HG02623 (cell line): ENCODE data around the gene SBNO2.

ENCODE experiments used
- ATAC-seq: cut with Tn5 transposase; IDR thresholded peaks from one replicate; pipeline ENCODE4 v1.9.1; 2021; ENCODE audit warnings: moderate library complexity; ENCODE audit not compliant: unreplicated experiment

The SBNO2 gene

DNA sequence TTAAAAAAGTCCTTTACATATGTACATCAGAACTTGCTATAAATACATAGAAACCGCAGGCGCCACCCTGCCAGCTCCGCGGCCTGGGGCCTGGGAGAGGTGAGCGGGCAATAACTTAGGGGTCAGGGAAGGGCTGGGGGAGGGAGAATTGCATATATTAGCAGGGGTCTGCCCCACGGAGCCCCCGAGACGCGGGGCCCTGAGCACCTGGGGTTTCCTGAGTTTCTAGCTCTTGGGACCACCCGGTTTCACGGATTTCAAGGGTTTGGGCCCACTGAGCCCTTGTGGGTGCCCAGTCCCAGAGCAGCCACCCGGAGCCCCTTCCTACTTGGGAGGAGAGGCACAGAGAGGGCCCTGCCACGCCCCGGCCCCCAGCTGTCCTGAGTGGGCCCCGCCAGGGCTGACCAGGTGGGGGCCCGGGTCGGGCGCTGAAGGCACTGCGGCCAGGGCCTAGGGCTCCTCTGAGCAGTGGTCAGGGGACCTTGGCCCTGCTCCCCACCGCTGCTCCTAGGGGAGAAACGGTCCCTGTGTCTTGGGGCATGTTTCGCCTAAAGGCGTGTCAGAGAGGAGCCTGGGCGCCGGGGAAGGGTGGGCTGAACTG lies 66.3 kb downstream of the SBNO2 start:
- ATAC-seq: no peak

DNA sequence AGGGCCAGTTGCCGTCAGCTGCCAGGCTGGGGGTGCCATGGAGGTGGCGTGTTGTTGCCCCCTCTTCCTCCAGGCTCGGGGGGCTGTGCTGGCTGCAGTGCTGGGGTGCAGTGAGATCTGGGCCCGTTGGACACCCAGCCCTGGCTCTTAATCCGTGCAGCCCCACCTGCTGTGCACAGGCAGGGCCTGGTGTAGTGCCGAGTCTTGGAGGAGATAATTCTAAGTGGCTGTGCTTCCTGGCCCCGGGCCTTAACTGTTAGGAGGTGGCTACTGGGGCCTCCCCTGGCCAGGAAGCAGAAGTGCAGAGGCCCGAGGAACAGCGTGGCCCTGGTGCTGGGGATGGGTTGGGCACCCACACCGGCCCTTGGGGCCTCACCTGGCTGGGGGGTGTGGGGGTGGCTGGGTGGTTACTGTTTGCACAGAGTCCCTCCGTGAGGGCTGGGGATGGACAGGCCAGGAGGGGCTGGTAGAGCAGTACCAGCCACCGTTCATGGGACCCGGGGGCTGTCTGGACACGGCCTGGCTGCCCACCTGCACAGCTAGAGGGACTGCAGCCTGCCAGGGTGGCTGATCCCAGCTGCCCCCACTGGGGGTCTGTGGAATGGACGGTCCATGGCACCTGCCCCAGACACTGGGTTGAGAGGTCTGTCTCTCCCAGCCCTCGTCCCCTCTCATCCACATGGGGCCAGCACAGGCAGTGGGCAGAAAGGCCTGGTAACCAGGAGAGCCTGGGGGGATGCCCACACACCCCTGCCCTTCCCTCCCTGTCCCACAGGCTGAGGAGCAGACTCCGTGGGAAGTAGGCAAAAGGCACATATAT lies 67.0 kb downstream of the SBNO2 start:
- no peak for ATAC-seq

DNA sequence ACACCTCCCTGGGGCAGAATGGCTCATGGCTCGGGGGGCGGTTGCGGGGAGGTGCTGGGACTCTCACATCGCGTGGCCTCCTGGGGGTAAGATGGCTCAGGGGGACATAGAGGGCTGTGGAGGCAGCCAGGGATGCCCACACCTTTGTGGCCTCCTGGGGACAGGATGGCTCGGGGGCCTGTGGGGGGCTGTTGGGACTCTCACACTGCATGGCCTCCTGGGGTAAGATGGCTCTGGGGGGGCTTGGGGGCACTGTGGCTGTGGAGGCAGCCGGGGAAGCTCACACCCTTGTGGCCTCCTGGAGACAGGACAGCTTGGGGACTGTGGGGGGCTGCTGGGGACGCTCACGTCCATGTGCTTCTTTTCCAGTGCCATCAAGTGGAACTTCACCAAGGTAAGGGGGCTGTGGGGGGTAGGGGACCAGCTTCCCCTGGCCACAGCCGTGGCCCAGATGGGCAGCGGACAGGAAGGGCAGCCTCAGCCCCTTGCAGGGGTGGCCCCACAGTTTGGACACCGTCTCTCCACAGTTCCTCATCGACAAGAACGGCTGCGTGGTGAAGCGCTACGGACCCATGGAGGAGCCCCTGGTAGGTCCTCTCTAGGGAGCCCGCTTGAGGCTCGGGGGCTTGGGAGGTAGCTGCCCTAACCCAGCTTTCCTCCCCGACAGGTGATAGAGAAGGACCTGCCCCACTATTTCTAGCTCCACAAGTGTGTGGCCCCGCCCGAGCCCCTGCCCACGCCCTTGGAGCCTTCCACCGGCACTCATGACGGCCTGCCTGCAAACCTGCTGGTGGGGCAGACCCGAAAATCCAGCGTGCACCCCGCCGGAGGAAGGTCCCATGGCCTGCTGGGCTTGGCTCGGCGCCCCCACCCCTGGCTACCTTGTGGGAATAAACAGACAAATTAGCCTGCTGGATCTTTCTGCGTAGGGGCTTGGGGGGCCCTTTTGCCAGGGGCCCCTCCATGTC lies 67.9 kb downstream of the SBNO2 start:
- ATAC-seq: no peak

DNA sequence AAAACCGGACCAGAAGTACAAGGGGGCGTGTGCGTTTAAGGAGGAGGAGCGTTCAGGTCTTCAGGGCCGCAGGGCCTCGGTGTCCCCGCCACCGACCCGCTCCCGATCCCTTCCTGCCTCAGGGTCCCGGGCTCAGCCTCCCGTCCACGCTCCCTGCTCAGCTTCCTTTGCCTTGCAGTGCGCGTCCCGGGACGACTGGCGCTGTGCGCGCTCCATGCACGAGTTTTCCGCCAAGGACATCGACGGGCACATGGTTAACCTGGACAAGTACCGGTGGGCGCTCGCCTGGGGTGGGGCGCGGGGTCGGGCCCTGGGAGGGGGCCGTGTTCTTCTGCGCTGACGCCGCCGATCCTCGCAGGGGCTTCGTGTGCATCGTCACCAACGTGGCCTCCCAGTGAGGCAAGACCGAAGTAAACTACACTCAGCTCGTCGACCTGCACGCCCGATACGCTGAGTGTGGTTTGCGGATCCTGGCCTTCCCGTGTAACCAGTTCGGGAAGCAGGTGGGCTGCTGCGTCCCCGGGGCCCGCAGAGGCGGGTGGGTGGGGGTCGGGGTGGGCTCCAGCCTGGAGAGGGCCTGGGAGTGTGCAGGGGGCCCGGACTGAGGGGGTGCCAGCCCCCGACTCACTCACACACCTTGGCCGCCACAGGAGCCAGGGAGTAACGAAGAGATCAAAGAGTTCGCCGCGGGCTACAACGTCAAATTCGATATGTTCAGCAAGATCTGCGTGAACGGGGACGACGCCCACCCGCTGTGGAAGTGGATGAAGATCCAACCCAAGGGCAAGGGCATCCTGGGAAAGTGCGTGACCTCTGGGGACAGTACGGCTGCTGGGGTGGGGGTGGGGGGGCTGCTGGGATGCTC lies 68.8 kb downstream of the SBNO2 start:
- no peak for ATAC-seq

DNA sequence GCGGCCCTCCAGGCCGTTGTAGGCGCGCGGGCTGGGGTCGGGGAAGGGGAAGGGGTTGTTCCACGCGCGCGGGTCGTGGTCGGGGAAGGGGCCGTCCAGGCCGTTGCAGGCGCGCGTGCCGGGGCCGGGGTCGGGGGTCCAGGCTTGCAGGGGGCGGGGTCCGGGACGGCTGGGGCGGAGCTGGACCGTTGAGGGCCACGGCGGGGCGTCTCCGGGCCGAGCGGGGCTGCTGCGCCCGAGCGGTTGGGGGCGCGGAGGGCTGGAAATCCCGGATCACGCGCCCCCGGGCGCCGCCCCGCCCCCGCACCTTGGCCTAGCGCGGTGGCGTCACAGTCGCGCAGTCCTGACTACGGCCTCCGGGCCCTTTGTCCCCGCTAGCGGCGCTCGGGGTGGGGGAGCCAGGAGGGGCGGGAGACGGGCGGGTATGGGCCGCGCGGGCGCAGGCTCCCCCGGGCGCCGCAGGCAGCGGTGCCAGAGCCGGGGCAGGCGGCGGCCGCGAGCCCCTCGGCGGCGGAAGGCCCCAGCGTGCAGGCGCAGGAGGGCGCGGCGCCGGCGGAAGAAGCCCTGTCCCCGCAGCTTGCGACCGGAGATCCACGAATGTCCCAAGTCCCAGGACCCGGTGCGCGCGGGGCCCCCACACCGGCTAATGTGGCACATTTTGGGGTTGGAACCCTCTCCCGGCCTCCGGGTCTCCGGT lies 69.6 kb downstream of the SBNO2 start:
- peak; percentile 34 for ATAC-seq

DNA sequence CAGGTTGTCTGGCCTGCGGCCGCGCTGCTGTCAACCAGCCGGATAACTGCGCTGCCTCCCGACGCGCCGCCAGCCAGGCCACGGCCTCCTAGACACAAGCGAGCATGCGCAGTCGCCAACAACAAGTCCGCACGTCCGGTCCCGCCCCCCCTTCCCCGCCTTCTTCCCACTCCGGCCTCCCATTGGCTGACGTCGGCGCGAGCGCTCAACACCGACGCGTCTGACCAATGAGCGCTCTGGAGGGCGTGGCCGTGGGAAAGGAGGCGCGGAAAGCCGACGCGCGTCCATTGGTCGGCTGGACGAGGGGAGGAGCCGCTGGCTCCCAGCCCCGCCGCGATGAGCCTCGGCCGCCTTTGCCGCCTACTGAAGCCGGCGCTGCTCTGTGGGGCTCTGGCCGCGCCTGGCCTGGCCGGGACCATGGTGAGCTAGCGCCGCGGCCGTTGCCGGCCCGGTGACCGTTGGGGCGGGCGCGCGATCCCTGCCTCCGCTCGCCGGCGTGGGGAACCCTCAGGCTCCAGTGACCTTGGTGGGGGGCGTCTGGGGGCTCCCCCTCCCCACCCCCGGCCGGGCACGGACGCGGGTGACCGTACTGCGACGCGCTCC lies 70.3 kb downstream of the SBNO2 start, which contains the start of gene GPX4:
Gene GPX4, plus strand, starts transcription at position 287 of the 603 bp plus-strand sequence. Its CDS starts 50 bp downstream, at position 337.
- ATAC-seq: peak; percentile 73

DNA sequence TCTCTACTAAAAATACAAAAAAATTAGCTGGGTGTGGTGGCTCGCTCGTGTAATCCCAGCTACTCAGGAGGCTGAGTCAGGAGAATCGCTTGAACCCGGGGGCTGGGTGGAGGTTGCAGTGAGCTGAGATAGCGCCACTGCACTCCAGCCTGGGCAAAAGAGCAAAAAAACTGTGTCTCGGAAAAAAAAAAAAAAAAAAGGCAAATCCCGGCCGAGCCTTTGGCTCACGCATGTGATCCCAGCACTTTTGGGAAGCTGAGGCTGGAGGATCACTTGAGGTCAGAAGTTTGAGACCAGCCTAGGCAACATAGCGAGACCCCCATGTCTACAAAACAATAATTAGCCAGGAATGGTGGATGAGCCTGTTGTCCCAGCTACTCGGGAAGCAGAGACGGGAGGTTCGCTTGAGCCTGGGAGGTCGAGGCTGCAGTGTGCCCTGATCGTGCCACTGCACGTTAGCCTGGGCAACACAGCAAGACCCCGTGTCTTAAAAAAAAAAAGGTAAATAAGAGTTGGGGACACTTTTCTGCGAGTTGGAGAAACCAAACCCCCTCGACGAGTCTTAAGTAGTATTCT lies 70.8 kb downstream of the SBNO2 start:
- ATAC-seq: no peak

DNA sequence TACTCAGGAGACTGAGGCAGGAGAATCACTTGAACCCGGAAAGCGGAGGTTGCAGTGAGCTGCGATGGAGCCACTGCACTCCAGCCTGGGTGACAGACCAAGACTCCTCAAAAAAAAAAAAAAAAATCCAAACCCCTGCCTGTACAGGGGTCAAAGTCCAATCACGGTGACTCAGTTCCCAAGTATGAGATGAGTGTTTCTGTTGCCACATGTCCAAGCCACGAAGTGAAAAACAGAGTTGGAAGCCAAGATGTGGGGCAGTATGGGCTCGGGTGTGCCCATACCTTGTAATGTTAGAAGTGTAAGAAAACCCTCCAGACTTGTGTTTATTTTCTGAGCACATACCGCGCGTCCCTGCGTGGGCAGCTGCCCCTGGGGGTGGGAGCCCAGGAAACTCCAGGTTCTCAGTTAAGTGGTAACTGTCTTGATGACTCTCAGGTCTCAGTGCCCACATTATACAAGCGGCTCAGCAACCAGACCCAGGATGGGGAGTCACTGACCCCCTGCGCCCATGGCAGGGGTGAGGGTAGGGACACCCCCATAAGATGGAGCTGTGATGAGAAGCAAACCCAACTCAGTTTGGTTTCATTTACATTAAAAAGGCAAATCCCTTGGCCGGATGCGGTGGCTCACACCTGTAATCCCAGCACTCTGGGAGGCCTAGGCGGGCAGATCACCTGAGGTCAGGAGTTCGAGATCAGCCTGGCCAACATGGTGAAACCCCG lies 71.5 kb downstream of the SBNO2 start:
- no peak for ATAC-seq

DNA sequence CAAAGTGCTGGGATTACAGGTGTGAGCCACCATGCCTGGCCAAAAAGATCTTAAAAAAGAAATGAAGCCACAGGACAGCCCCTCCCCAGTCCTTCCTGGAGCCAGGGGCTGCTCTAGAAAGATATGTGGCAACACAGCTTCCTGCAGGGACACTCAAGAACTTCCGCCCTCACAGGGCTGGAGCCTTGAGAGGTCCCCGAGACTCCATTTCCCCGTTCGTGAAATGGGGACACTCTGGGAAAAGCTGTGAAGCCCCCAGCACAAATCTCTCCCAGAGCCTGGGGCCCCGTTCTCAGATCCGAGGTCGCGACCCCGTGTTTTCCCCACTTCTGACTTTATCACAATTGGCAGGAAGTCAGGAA lies 72.8 kb downstream of the SBNO2 start:
- no peak for ATAC-seq

DNA sequence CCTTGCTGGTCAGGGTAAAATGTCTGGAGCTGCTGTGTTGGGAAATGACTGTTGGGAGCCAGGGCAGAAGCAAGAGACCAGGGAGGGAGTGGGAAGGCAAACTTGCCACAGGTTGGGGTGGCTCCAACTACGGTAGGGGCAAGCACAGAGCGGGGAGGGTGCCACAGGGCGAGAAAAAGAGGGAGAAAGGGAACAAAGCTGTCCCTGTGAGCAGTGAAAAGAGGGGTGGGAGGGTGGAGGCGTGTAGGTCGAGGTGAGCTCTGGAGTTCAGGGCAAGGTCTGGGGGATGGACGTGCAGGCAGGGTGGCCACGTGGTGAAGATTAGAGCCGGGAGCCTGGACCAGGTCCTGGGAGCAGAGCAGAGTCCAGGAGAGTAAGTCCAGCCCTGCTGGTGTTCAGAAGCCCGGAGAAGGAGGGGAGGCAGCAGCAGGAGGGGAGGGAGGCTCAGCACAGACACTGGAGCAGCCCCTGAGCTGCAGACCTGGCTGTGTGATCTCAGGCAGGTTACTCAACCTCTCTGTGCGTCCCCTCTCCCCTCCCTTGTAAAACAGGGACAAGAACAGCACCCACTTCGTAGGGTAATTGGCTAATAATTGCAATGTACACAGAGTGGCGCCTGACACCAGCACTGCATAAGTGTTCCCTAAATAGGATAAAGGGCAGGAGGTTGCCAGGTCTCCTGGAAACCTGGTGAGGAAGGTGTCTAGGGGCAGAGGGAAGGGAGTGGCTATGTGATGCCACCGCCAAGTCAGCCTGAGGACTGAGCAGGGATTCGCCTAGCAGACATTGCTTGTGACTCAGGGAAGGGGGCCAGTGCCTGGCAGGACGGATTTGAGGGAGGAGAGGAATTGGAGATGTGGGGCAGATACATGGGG lies 75.7 kb downstream of the SBNO2 start:
- no peak for ATAC-seq

DNA sequence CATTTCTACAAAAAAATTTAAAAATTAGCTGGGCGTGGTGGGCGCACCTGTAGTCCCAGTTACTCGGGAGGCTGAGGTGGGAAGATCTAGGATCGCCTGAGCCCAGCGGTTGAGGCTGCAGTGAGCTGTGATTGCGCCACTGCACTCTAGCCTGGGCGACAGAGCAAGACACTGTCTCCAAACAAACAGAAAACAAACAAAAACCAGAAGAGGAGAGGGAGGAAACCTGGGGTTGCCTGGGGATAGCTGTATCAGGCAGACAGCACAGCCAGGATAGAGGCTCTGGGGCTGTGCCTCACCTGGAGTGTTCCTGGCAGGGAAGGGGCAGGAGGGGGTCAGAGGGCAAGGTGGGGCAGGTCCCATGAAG lies 76.3 kb downstream of the SBNO2 start:
- ATAC-seq: no peak

DNA sequence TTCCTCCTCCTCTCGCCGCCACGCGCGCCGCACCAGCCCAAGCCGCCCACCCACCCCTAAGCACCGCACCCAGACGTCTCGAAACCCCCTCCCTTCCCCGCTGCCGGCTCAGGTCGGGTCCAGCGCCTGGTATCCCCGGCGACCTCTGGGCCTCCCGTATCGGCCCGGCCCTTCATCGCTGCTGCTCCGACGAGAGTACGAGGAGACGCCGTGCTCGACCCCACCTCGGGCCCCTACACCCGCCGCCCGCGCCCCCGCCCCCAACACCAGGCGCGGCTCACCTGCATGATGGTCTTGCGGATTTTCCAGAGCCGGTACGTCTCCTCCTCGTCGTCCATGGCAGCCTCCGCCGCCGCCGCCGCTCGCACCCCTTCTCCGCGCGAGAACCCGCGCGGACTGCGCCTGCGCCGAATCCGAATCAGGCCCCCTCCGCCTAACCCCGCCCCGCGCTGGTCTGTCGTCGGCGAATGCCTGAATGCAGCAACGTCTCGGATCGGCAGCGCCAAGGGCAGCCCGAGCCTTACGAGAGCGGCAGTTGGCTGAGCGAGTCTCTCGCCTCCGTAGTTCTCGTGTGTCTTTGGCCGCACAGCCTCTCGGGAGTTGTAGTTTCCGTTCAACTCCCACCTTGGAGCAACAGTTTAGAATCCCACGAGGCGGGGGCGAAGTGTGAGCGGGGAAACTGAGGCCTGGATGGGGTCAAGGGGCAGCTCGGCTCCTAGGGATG lies 78.9 kb downstream of the SBNO2 start, which contains the start of gene POLR2E:
Gene POLR2E, minus strand, starts transcription at position 398 of the 724 bp plus-strand sequence. Its CDS starts 60 bp downstream, at position 338.
- ATAC-seq: peak; percentile 83

DNA sequence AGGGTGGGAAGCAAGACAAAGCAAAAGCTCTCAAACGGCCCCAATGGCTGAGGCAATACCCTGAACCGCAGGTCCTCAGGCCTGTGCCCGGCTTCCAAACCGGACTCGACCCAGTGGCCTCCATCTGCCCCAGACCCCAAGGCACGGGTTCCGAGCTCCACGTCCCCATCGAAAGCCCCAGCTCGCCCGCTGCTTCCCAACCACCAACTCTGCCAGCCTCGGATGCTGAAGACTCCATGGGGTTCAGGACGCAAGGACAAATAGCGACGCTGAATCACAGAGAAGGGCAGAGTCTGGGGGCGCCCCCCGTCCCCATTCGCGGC lies 79.5 kb downstream of the SBNO2 start:
- ATAC-seq: no peak

DNA sequence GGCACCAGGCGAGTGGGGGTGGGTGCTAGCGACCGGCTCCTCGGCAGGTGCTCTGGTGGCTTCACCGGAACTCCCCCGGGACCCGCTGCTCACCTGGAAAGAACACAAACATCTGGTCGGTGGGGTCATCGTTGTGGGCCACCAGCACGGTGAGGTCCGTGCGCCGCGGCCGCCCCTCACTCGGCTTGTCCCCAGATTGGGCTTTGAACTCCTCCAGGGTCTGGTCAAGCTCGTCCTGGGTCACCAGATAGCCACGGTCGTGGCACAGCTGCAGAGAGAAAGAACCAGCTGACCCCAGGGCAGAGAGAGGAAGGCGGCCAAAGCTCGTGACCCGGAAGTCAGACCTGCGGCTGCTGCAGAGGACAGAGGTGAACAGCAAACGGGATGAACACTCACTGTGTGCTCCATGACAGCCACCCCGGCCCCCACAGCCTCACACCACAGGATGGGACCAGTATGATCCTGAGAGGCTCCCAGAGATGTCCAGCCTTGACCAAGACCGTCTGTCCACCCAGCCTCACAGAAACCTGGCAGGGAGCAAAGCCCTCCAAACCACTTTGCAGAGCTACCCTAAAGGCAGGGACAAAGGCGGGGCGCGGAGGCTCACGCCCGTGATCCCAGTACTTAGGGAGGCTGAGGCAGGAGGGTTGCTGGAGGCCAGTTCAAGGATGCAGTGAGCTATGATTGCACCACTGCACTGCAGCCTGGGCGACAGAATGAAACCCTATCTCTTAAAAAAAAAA lies 80.1 kb downstream of the SBNO2 start:
- ATAC-seq: no peak

DNA sequence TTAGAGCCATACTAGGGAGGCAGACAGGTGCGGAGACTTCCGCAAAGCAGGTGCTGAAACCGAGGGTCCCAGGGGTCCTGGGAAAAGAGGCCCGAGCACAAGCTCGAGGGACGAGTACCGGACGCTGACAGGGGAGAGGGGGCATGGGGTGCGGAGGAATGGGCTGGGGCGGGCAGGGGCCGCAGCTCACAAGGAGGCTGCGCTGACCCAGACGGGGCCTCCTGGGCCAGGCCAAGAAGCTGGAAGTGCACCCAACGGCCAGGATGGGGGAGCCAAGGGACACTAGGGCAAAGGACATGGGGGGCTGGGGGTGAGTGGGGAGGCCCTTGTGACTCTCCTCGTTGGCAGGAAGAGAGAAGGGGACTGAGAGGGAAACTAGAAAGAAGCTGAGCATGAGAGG lies 80.7 kb downstream of the SBNO2 start:
- no peak for ATAC-seq

DNA sequence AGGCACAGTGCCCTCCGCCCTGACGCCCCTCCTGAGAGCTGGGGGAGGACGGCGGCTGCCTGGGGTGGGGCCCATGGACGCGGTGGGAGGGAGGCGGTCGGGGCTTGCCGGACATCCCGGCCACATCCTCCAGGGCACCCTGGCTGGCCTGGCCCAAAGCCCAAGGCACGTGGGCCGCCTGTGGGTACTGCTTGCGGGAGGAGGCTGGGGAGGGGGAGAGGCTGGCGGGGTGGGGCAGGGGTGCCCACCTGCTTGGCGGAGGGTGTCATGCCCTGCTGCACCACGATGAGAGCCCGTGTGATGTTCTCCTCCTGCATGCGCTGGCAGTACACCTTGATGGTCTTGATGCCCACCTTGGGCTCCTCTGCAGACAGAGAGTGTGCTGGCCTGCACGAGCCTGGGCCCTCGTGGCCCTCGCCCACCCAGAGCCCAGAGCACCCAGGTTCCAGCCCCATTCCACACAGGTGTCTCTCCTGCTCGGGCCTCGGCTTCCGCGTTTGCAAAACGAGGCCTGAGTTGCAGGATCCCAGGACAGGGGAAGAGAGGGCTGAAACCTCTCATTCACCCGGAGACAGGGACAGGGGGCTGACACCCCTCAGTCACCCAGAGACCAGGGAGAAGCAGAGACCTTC lies 82.4 kb downstream of the SBNO2 start:
- no peak for ATAC-seq
